GM23338 (cell line): Measurements from ENCODE around the gene INTS13.

Source experiments
- CTCF ChIP-seq, 2 experiments: fragments of 200-600 bp in 1 of 2; sonication (generic) in 1 of 2; conservative IDR thresholded peaks; 2 replicates each; pipeline versions ENCODE4 v1.5.1 to v1.6.1; 2016 to 2017; ENCODE audit warnings: antibody characterized with exemption in 2 of 2, low read depth in 2 of 2, mild to moderate bottlenecking in 2 of 2, moderate library complexity in 1 of 2
- ZNF114 ChIP-seq: fragments of 250-450 bp; sonication (Bioruptor Pico); IDR thresholded peaks from 2 replicates; pipeline ENCODE4 v1.5.0; 2020; ENCODE audit warnings: mild to moderate bottlenecking, moderate library complexity

GRCh38 chr12:26884765-26885576, 52.8 kb downstream of the INTS13 start:
- TF ChIP-seq ZNF114, result no peak
- TF ChIP-seq CTCF (conservative IDR thresholded peaks at IDR 0.05; ENCODE audit: low read depth in 2 of 2), result peak; percentile 97 to 98
